ENCODE data around the gene SNCAIP. TPM values are rescaled to one million over a fixed set of nuclear protein-coding genes. Genes with fewer than 3 reads are reported as not detected.
"Not testable (repeated sequence)": the region's sequence is repeated elsewhere in the genome, so short reads cannot be mapped to it uniquely, and the experiment has no call there.

SNCAIP gene
- total RNA-seq, 1 experiment from 2014 or later, result 4.7 TPM

DNA sequence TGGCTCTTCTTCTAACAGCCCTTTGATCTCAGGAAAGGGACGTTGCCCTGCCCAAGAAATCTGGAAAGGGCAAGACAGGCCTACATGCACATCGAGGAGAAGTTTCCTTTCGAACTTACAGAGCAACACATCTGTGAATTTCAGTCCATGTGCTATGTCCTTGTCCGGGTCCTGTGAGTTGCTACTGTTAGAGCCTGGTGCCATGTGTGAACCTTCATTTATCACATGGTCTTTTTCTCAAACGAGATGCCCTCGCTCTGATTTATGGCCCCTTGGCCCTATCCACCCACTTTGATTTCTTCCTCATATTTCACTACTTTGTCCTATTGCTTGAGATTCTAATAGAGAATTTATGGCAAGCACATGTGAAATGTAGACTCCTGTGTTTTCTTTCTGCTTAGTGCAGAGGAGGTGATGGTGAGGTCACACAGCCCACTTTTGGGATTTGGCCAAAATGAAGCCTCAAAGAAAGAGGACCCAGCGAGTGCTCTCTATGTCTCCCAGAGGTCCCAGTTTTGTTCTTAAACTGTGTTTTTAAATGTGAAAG is 153.1 kb downstream of the SNCAIP start:
- DNase-seq (ENCODE audit: low spot score), result no peak

DNA sequence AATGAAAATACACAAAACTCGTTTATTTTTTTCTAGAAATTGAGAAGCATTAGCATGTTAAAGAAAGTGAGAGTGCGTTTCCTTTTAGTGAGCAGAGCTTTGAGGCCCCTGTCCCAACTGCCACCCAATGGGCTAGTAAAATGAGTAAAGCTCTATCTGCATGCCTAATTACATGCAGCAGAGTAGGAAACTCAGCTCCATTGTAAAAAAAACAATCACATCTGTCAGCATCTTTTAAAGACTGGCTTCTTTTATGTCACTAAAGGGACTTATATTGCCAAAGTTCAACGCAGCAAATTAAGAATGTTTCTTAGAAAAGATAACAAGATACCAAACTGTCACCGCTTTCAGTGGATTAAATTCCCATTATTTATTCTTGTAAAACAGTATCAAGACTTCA is 154.0 kb downstream of the SNCAIP start:
- no peak for DNase-seq (ENCODE audit: low spot score)

DNA sequence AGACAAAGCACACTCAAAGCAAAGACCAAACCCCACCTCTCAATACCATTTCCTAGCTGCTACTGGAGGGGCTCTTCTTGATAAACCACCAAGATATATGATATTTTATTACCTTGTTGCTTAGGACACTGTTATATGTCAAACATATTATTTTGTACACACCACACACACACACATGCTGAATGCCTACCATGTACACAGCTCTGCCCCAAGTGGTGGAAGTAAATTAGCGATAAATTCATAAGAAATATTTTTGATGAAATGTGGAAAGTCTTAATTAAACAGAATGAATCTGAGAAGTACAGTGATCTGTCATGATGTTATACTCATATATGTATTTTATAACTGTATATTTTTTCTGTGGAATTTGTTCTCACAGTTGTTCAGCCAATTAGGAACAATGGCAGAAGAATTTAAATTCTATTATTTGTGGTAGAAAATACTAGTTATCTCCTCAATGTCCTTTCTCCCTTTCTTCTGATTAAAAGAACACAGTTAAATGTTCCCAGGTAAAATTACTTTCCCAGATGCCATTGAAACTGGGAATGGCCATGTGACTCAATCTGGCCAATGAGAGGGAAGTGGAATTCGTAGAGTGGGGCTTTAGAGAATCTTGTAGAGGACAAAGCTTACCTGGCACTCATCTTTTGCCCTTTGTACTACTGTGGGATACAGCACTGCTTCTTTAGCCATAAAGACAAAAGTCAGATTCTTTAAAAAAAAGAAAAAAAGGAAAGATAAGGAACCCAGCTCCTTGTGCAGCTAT is 156.5 kb downstream of the SNCAIP start:
- no peak for DNase-seq (ENCODE audit: low spot score)

DNA sequence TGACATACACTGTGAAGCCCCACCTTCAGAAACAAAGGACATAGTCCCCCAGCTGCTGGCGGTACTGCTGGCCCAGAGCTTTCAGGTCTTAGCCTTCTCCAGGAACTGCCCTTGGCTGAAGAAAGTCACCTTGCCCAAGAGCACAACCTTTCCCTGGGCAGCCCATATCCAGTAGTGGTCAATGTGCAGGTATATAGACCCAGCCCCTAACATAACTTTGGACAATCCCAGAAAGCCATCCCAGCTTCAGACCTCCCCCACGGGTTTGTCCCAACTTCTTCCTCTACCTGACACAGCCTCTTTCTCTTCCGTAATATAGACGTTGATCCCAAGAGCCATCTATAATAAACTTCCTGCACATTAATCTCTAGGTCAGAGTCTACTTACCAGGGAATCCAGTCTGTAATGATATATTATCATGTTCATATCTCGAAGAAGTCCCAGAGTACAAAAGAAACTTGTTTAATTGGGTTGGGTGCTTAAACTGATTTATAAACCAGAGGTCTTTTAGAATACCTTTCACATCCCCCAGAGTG is 157.4 kb downstream of the SNCAIP start:
- DNase-seq (ENCODE audit: low spot score), result no peak

DNA sequence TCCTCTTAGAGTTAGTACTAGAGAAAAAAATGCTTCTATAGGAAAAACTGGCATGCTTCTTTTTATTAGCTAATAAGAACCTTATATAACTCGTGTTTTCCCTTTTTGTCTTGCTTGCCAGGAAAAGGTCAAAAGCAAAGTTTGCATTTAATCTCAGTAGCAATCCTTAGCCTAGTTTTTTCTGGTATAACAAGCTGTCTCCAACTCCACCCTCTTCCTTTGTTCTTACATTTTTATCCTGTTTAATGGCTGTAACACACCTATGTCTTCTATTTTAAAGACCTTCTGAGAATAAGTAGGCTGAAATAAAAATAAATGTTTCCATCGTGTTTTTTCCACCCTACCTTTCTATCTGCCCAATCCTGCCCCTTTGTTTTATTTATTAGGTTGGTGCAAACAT is 158.3 kb downstream of the SNCAIP start:
- DNase-seq (ENCODE audit: low spot score), result no peak

DNA sequence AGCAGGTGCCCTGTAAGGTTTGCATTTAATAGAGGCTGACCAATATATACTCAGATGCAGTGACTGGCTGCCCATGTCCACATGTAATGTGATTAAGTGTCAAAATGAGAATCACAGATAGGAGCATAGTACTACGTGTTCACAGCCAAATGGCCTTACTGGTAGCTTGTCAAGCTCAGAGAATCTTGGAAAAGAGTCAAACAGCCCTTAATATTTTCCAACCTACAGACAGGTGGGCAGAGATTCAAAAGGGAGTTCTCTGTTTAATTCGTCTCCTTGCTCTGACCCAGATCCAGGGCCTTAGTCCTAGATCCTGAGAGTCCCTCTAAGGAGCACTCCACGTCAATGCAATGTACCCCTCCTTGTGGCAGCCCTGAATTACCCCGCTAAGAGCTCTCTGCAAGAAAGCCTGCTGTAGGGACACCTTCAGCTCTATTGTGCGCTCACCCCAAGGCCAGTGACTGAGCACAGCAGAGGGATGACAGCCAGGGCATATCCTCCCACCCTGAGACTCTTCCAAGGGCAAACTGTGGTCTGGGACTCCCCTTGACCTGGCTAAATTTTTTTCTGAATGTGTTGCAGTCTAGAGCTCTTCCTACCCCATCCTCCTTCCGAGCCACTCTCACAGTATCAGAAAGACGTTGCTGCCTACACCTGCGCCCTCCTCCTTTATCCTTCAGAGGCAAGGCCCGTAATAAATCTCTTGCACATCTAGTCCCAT is 159.2 kb downstream of the SNCAIP start:
- no peak for DNase-seq (ENCODE audit: low spot score)

DNA sequence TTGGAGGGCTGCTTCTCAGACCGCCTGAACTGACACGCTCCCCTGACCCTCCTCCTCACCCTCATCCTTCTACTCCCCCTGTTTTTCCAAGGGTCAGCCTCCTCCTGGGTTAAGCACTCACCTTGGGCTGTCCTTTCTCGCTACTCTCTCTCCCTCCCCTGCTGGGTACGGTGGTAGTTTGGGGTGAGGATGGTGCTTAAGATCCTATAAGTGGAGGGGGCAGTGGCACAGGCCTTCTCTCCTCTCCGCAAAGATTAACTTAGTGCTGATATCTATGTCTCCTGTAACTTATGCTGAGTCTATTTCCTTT is 159.7 kb downstream of the SNCAIP start:
- DNase-seq (ENCODE audit: low spot score), result no peak

DNA sequence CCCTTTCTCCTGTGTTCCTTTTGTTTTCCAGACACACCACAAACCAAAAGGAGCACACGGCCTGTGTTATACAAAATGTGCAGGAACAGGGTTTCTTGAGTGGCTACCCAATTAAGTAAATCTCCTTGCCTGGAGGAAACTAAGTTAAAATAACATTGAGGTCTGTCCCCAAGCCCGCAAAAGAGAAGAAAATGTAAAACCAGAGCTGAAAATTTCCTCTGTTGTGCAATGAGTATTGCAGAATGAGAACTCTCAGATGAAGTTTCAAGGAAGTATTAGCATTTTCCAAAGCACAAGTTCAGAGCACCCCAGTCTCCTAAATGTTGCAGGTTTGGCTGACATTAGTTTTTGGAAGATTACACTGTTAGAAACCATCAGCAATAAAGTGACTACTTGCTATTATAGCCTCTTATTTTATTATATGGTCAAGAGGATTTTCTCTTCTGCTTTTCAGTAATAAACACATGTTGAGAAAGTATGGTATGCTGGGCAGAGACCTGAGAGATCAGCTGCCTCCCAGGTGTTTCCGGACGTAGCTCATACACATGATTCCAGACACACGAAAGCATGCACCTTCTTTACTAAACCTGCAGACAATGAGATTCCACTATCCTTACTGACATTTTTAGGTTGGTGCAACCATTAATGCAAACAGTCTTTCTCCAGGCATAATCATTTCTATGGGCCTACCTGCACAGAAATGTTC is 161.3 kb downstream of the SNCAIP start:
- no peak for DNase-seq (ENCODE audit: low spot score)

DNA sequence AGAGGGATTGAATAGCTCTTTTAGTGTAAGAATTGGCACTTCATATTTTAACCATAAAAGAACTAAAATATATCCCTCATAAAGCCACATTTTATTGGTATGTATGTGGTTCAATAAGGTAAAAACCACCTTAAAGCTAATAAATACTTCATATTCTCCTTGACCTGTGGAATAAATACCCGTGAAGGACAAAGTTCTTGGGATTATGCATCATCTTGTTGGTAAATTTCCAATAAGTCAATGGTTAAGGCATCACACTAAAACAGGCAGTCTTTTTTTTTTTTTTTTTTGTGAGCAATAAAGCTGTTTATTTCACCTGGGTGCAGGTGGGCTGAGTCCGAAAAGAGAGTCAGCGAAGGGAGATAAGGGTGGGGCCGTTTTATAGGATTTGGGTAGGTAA is 161.9 kb downstream of the SNCAIP start:
- DNase-seq (ENCODE audit: low spot score), result no peak

DNA sequence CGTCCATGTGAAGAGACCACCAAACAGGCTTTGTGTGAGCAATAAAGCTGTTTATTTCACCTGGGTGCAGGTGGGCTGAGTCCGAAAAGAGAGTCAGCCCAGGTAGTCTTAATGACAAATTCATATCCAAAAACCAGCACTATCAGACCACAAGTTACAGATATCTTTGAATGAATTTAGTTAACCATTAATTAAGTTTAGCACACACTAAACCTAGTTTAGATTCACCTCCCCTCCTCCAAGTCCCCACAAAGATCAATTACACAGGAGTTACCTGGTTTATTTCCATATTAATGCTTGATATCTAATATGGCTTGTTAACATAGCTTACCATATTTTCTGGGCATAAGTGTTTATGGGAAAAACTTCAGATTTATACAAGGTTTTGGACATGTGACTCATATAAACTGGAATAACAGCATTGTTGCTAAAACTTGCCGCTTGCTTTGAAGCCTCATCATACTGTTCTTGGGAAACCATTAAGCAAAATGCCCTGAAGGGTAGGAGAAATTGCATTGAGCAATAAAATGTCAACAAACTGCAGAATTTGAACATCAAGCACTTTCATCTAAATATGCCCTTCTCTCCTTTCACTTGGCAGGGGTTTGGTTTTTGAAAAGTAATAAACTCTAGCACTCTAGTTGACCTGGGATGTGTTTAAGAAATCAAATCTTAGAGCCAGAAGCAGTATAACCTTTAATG is 166.9 kb downstream of the SNCAIP start:
- no peak for DNase-seq (ENCODE audit: low spot score)

DNA sequence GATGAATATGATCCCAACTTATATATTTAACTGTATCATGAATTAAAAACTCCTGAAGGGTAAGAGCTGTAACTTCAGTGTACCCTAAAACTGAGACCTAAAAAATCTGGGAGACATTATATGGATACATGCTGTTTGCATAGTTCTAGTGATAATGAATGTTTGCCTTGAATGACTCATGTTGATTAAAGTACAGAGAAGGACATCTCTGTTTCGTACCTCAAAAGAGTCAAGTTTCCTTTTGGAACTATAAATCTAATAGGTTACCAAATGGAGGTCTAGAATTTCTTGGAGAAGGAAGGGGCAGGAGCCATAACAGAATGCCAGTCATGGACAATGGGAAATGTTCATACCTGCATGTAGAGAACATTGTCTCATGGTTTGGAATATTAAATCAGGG is 168.1 kb downstream of the SNCAIP start:
- DNase-seq (ENCODE audit: low spot score), result no peak

DNA sequence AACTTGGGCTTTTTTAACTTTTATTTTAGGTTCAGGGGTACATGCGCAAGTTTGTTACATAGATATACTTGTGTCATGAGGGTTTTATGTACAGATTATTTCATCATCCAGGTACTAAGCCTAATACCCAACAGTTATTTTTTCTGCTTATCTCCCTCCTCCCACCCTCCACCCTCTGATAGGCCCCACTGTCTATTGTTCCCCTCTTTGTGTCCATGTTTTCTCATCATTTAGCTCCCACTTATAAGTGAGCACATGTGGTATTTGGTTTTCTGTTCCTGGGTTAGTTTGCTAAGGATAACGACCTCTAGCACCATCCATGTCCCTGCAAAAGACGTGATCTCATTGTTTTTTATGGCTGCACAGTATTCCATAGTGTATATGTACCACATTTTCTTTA is 172.1 kb downstream of the SNCAIP start:
- no peak for DNase-seq (ENCODE audit: low spot score)

DNA sequence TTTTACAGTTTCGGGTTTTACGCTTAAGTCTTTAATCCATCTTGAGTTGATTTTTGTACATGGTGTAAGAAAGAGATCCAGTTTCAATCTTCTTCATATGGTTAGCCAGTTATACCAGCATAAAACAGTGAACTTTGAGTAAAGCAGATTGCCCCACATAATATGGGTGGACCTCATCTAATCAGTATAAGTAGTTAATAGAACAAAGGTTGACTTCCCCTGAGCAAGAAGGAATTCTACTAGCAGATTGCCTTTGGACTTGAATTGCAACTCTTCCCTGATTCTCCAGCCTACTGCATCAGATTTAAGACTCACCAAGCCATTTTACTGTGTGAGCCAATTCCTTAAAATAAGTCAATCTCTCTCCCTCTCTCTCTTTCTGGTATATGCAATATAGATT is 173.2 kb downstream of the SNCAIP start:
- DNase-seq (ENCODE audit: low spot score), result no peak

DNA sequence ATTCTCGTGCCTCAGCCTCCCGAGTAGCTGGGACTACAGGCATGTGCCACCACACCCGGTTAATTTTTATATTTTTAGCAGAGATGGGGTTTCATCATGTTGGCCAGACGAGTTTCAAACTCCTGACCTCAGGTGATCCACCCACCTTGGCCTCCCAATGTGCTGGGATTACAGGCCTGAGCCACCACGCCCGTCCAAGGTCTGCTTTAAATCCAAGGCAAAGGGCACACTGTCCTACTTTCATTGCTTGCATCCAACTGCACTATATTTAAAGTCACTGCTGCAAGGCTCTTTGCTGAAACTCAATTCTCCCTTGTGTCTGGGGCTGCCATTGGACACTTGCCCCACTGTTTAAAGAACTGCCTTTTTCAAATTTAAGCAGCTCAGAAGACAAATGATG is 174.6 kb downstream of the SNCAIP start:
- not testable (repeated sequence) for DNase-seq (ENCODE audit: low spot score)

DNA sequence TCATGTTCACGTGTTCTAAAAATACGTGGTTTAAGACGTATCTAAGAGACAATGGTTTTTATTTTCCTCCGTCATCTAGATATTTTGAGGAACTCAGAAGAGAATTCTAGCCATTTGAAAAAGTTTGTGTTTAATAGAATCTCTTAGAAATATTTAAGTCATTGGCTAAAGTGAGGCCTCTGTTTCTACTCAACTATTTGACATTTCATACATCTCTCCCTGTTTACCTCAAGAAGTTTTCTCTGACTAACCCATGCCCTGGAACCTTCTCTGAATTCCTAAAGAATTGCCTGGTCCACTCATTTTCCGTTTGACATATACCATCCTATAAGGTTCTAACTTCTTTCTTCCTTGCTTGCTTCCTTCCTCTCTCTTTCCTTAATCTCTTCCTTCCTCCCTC is 178.7 kb downstream of the SNCAIP start:
- no peak for DNase-seq (ENCODE audit: low spot score)

DNA sequence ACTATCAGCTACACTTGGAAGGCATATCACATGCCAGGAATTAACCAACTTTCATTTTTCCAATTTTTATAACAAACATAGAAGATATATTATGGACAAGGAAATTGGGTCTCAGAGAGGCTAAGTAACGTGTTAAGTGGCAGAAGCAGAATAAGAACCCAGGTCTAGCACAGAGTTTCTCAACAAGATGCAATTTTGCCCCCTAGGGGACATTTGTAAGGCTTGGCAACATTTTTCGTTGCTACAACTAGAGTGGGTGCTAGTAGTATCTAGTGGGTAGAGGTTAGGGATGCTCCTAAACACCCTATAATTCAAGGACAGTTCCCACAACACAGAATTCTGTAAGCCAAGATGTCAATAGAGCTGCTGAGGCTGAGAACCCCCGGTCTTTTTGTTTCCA is 180.6 kb downstream of the SNCAIP start:
- DNase-seq (ENCODE audit: low spot score), result peak; percentile 23

DNA sequence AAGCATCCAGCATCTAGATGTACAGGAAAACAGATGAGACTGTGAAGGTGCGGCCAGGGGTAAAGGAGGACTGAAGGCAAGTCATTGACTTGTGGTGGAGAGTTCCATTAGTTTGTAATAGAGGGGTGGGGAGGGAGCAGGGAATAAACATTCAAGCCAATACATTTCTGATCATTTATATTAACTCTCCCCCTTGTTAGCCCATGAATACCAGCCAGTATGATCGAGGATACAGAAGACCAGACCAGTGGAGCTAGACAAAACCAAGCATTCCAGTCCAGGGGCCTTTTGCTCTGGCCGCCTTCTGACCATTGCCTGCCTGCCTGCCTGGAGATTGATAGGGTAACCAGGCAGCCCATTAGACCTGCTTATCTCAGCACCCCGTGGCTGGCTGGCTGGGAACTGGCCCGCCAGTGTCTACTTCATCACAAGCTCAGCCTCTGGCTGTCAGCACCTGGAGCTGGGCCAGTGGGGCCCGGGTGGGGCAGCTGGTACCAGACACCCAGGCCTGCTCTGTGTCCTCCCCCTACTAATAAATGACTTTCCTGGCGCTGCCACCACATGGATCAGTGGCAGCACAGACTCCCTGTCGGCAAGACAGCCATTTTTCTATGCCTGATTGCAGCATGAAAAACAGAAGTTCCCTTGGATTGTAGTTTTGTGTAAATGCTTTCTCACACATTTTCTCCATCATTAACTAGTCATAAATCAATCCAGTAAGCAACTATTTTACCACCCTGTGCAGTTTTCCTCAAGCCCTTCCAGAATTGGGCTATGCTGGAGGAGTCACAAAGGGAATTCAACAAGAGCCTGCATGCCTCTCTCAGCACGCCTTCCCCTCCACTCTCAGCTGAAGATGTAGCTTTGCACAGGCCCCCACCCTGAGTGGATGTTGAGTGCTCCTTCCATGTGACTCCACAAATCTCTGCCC is 181.3 kb downstream of the SNCAIP start:
- peak; percentile 62 for DNase-seq (ENCODE audit: low spot score)

DNA sequence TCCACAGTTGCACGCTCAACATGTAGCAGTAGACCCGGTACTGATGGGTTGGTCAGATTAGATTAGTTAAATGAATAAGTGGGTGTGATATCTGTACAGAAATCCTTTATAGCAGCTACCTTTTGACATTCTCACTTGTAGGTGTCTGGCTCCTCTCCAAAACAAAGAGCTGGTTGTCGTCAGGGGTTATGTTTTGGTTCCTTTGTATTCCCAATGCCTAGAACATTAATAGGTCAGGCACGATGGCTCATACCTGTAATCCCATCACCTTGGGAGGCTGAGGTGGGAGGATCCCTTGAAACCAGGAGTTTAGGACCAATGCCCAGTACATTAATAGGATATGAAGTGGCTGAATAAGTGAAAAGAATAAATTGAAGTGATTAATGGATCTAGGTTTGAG is 182.1 kb downstream of the SNCAIP start:
- no peak for DNase-seq (ENCODE audit: low spot score)

DNA sequence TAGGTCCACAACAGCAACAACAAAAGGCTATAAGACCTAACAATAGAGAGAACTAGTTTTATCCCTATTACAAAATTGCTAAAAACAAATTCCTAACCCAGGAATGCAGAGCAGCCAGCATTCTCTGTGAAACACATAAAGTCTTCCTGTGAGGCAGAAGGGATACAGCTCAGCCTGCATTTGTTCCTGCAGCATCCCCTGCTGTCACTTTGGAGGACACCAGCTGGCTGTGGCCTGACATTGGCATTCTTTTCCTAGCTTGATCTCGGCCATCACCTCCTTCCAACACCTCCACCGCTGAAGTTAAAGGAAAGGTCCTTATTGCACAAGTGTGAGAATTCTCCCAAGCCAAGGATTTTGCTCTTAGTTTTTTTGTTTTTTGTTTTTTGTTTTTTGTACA is 186.1 kb downstream of the SNCAIP start:
- DNase-seq (ENCODE audit: low spot score), result no peak

DNA sequence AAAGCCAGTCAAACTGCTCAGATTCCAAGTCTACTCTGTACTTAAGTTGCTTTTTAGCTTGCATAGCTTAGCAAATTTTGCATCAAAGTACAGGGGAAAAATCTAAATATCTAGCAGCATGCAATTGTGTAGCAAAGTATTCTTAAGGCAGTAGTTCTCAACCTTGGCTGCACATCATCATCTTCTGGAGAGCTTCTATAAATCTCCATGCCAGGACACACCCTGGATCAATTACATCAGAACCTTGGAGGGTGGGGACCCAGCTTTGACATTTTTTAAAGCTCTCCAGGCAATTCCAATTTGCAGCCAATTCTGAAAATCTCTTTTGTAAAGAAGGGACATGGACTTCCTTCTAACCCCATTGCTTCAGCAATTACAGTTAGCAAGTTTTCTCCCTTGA is 187.5 kb downstream of the SNCAIP start:
- DNase-seq (ENCODE audit: low spot score), result no peak
